GM12873 (cell line): ENCODE measurements around the gene CD1D.

Source experiments
- TF ChIP-seq, protein P1 (sequence below): IDR thresholded peaks from 2 replicates; pipeline ENCODE4 v1.5.1; 2012; ENCODE audit warnings: low read depth, mild to moderate bottlenecking, moderate library complexity, low read length, control low read depth; ENCODE audit not compliant: insufficient read depth; ENCODE audit errors: missing control alignments

Gene CD1D

DNA sequence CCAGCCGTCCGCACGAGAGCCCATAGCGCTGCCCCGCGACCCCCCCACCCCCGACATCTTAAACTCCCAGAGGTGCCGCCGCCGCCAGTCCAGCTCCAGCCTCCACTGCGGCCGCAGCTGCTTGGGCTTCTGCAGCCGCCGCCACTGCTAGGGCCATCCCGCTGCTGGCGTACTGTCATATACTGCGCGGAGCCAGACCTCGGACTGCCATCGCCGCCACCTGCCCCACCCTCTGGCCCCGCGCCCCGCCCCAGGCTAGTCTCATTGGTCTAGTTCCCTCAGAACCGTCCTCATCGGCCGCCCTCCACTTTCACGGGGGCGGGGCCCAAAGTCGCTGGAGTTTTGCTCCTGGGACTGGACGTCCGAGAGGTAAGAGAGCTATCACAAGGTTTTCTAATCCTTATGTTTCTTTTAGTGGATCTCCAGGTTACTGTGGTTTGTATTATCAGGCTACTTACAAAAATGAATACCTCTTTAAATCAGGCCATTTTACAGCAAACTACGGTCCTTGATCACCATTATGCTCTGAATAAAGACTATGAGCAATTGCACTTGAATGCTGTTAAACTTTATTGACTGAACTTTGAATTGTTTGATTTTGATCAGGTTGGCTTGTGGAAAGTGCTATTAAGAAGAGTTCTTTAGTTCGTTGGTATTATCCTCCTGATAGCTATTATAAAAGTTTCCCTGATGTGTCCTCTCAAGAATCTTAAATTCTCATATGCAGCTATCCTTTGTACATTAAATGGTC is 2.8 kb upstream of the CD1D start:
- TF ChIP-seq, protein P1, sequence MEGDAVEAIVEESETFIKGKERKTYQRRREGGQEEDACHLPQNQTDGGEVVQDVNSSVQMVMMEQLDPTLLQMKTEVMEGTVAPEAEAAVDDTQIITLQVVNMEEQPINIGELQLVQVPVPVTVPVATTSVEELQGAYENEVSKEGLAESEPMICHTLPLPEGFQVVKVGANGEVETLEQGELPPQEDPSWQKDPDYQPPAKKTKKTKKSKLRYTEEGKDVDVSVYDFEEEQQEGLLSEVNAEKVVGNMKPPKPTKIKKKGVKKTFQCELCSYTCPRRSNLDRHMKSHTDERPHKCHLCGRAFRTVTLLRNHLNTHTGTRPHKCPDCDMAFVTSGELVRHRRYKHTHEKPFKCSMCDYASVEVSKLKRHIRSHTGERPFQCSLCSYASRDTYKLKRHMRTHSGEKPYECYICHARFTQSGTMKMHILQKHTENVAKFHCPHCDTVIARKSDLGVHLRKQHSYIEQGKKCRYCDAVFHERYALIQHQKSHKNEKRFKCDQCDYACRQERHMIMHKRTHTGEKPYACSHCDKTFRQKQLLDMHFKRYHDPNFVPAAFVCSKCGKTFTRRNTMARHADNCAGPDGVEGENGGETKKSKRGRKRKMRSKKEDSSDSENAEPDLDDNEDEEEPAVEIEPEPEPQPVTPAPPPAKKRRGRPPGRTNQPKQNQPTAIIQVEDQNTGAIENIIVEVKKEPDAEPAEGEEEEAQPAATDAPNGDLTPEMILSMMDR, result no peak

DNA sequence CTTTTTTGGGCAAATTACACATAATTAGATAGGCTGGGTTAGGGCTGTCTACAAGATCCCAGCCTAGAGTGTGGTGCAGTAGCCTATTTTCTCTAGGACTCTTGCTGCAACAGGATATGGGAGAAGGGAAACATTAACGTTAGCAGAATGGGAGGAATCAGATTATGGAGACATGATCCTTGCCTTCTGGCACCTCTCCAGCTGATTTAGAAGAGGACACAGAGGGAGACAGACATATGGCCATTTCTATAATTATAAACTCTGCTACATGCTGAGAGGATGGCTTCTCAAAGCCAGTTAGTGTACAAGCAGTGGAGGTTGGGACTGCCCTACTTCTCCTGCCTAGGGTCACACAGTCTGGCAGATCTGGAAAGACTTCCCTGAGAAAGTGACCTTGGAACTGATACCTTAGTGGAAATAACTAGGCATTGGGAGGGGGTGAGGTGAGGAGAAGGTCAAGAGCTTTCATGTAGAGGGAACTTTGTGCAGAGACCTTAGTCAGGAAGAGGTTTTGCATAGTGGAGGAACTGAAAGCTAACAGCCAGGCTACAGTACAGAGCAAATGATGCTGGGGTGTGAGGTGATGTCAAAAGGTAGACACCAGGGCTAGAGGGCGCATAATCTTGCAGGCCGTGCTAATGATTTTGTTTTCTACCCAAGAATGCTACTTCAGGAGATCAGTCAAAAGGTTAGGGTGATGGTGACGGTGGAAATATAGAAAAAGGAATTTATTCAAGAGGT is 1.2 kb upstream of the CD1D start:
- TF ChIP-seq, protein P1, result peak; percentile 11

DNA sequence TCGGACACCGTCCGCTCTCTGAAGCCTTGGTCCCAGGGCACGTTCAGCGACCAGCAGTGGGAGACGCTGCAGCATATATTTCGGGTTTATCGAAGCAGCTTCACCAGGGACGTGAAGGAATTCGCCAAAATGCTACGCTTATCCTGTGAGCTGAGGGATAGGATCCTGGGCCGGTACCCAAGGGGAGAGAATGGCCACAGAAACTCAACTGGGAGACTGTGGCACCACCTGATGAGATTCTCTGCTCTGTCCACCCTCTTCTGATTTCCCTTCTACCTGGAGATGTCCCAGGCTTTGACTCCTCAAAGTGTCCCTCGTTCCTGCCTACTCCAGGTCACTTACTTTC is 855 bp downstream of the CD1D start:
- TF ChIP-seq, protein P1, result no peak

DNA sequence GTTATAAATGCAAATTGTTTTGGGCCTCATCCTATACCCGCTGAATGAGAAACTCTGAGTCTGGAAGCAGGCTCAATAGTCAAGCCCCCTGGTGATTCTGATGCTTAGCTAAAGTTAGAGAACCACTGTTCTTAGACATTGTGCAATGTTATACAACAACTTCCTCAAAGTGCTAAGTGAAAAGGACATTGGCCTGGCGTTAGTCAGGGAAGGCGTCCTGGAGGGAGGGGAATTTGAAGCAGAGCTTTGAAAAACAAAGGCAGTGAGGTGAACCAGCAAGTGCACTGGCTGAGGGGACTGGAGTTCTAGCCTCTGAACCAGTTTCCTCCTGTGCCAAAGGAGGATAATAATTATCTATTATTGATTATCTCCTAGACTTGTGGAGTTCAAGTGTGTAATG is 5.1 kb downstream of the CD1D start:
- TF ChIP-seq, protein P1, result no peak

DNA sequence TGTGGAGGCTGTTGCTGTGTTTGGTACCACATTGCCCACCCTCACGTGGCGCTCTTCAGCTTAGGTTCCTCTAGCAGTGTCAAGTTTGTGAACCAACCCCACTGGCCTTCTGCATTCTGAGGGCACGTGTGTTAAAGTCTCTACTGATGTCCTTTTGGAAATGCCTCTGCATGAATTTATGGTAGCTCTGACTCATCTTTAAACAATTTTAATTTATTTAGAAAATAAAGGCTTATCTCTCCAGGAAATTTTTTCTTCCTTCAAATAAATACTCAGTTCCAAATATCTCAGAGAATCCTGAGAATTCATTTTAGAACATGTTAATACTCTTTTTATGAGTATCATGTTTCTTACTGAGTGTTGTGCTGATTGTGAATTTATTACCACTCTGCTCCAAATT is 5.5 kb downstream of the CD1D start:
- TF ChIP-seq, protein P1, result no peak

DNA sequence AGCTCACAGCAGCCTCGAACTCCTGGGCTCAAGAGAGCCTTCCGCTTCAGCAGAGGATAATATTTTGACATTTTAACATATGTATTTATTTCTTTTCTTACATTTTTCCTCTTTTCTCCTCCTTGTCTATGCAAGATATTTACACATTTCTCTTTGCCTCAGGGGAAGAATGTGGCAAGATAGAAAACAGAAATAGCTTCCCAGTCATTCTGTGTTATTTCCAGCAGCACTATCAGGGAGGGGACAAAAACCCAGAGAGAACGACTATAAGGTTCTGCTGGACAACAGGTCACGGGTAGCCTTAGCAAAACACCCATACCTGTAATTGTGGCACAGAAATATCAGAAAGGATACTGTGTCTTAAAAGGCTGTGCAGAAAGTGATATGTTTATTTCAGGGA is 7.9 kb downstream of the CD1D start:
- TF ChIP-seq, protein P1, result no peak

DNA sequence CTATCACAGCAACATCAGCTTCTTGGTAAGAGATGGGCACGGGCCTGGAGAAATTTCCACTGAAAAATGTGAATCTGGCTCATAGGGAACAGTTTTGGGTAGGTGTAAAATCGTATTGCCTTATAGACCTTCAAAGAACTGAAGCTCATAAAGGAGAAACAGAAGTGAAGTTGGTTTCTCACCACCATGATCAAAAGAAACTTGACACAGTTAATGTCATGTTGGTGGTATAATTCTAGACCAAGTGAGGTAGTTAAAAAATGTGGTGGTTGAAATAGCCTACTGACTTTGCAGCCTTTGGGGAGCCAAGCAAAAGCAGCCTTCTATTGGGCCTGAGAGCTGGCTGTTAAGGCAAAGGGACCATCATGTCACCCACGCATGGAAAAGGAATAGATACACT is 8.9 kb downstream of the CD1D start:
- TF ChIP-seq, protein P1, result no peak
